ENCODE results near the gene NRDE2.

GRCh38 chr14:90302529-90303303 is 29.0 kb downstream of the NRDE2 start:
- TF ChIP-seq POLR2A (IDR thresholded peaks at IDR 0.05) (no peak), POLR2AphosphoS5 (IDR thresholded peaks at IDR 0.05) (no peak), CTCF (IDR thresholded peaks at IDR 0.05) (no peak), EP300 (IDR thresholded peaks at IDR 0.05) (no peak)

All from gastroesophageal sphincter (tissue), 3 donors.